ENCODE data around the gene CLEC3B. TPM values are rescaled to one million over a fixed set of nuclear protein-coding genes. Genes with fewer than 3 reads are reported as not detected.

The CLEC3B gene
- total RNA-seq, 3 donors from 2014 or later: 18.3 to 479 (median 55.7) TPM

DNA sequence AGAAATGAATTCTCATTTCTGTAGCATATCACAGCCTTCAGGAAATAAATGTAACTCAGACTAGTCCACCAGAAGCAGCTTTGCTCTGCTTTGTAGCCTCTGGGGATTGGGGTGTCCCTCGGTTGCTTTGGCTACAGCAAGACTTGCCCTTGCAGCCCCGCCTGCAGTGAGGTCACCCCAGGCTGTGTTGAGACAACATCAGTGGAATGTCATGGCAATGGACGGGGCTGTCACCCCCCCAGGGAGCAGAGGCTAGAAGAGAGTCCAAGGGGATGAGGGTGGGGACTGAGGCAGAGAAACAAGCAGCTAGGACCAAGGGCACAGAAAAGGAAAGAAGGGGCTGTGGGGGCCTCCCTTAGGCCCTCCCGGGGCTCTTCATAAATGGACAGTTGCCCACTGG is 854 bp downstream of the CLEC3B start:
- no peaks in the 10 kb centered on the region for H3K36me3 ChIP-seq
- TF ChIP-seq POLR2AphosphoS5 (IDR thresholded peaks at IDR 0.05) (peak in 2 of 3 donors; percentile 38 to 67), POLR2A (IDR thresholded peaks at IDR 0.05) (no peak)
- TF ChIP-seq, protein P1, sequence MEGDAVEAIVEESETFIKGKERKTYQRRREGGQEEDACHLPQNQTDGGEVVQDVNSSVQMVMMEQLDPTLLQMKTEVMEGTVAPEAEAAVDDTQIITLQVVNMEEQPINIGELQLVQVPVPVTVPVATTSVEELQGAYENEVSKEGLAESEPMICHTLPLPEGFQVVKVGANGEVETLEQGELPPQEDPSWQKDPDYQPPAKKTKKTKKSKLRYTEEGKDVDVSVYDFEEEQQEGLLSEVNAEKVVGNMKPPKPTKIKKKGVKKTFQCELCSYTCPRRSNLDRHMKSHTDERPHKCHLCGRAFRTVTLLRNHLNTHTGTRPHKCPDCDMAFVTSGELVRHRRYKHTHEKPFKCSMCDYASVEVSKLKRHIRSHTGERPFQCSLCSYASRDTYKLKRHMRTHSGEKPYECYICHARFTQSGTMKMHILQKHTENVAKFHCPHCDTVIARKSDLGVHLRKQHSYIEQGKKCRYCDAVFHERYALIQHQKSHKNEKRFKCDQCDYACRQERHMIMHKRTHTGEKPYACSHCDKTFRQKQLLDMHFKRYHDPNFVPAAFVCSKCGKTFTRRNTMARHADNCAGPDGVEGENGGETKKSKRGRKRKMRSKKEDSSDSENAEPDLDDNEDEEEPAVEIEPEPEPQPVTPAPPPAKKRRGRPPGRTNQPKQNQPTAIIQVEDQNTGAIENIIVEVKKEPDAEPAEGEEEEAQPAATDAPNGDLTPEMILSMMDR (IDR thresholded peaks at IDR 0.05): no peak
- peaks cover 6 to 8% of the 10 kb centered on the region in 2 donors for H3K4me1 ChIP-seq
- no peaks in the 10 kb centered on the region for H3K9me3 ChIP-seq
- no peak for DNase-seq (ENCODE audit: low spot score in 2 of 2)
- H3K27ac ChIP-seq: peak overlapping the region; percentile 2 to 80
- peak overlapping the region in 2 of 3 donors; percentile 15 to 36 for H3K4me3 ChIP-seq
- intact Hi-C loops (cut with DNase I; ENCODE audit: low total_unique reads): no loop called here
- no peaks in the 10 kb centered on the region for H3K27me3 ChIP-seq

DNA sequence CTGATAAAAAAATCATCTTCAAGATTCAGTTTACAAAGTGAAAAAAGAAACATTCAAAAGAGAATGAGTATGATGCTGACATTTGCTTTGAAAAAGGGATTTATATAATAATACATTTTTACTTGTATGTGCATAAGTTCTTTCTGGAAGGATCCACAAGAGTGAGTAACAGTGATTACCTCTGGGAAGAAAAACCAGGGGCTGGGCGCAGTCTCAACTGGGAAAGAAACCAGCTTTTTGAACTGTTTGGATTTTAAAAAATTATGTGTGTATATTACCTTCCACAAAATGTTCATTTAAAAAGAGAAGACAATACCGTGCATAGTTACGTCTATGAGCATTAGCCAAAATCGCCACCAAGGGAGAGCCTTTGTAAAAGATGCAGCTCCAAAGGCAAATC is 1.3 kb downstream of the CLEC3B start:
- peak overlapping the region in 1 of 3 donors; percentile 36 for H3K4me3 ChIP-seq
- no peaks in the 10 kb centered on the region for H3K36me3 ChIP-seq
- peak overlapping the region; percentile 2 to 80 for H3K27ac ChIP-seq
- peaks cover 6 to 8% of the 10 kb centered on the region in 2 donors for H3K4me1 ChIP-seq
- no peak for TF ChIP-seq POLR2A (IDR thresholded peaks at IDR 0.05)
- TF ChIP-seq POLR2AphosphoS5 (IDR thresholded peaks at IDR 0.05): no peak
- TF ChIP-seq, protein P1 (IDR thresholded peaks at IDR 0.05): no peak
- H3K27me3 ChIP-seq: no peaks in the 10 kb centered on the region
- no peak for DNase-seq (ENCODE audit: low spot score in 2 of 2)
- intact Hi-C loops (cut with DNase I; ENCODE audit: low total_unique reads): no loop called here
- no peaks in the 10 kb centered on the region for H3K9me3 ChIP-seq

DNA sequence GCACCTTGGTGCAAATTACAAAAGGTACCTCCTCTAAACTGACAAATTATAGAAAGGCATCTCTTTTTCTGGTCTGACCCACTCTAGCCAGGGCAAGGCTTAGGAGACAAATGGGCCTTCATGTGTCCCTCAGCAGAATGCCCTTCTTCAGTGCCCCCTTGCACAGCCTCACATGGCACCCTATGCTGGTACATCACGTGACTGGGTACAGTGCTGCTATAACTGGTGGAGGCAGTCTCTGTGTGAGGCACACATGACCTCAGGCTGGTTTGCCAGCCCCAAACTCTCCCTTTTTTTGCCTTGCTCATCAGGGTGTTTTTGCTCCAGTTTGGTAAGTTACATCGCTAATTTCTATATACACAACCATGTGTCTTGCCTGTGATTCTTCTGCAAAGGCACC is 3.1 kb downstream of the CLEC3B start:
- H3K27me3 ChIP-seq: no peaks in the 10 kb centered on the region
- no peak for DNase-seq (ENCODE audit: low spot score in 2 of 2)
- no peaks in the 10 kb centered on the region for H3K9me3 ChIP-seq
- TF ChIP-seq, protein P1 (IDR thresholded peaks at IDR 0.05): no peak
- no peak for TF ChIP-seq POLR2AphosphoS5 (IDR thresholded peaks at IDR 0.05)
- intact Hi-C loops (cut with DNase I; ENCODE audit: low total_unique reads): no loop called here
- H3K4me3 ChIP-seq: no peak overlapping the region
- no peaks in the 10 kb centered on the region for H3K36me3 ChIP-seq
- H3K27ac ChIP-seq: peak overlapping the region in 1 of 2 donors; percentile 48
- H3K4me1 ChIP-seq: peaks cover 6 to 8% of the 10 kb centered on the region in 2 donors

DNA sequence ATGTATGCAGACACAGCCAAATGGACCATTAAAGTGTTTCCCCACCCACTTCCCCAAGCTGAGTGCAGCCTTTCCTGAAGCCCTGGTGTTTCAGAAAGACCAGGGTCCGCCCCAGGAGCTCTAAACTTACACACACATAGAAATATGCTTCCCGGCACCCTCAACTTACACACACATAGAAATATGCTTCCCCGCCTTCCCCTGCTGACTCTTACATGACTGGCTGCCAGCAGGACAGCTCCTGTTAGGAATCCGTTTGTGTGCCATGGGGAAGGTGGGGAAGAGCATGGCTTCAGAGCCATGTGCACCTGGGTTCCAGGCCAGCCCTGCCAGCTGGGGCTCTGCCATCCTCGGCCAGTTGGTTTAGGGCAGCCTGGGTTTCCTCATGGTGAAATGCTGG is 3.6 kb downstream of the CLEC3B start:
- Histone ChIP-seq H3K36me3 (no peaks in the 10 kb centered on the region), H3K4me3 (no peak overlapping the region), H3K4me1 (peaks cover 6 to 8% of the 10 kb centered on the region in 2 donors), H3K9me3 (no peaks in the 10 kb centered on the region), H3K27me3 (no peaks in the 10 kb centered on the region), H3K27ac (peak overlapping the region in 1 of 2 donors; percentile 52)
- DNase-seq (ENCODE audit: low spot score in 2 of 2): no peak
- intact Hi-C loops (cut with DNase I; ENCODE audit: low total_unique reads): loop anchor here (10.0 kb wide), 1 partner anchor 465 kb away; no protein-coding TSS in a partner anchor
- no peak for TF ChIP-seq POLR2AphosphoS5 (IDR thresholded peaks at IDR 0.05)
- TF ChIP-seq, protein P1 (IDR thresholded peaks at IDR 0.05): no peak
- TF ChIP-seq POLR2A (IDR thresholded peaks at IDR 0.05): no peak

DNA sequence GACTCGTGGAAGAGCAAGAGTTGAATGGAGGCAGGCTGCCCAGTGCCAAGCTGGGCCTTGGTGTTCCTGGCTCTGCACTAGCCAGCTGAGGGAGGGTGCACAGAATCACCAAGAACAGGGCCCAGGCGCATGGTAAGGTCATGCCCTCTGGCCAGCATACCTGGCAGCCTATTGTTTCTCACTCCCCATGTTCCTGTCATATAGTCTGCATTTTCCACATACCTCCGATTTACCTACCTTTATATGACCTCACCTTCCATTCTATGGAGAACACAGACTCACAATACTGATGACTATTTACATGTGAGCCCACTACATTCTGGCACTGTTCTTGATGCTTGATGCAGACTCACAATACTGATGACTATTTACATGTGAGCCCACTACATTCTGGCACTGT is 5.4 kb downstream of the CLEC3B start:
- no peak overlapping the region for H3K27ac ChIP-seq

More for the DNA sequence above, 5.4 kb downstream of the CLEC3B start:
- no peaks in the 10 kb centered on the region for H3K4me1 ChIP-seq
- H3K4me3 ChIP-seq: no peak overlapping the region
- H3K27me3 ChIP-seq: peaks cover 0 to under 1% of the 10 kb centered on the region in 2 donors
- TF ChIP-seq POLR2A (IDR thresholded peaks at IDR 0.05) (no peak), POLR2AphosphoS5 (IDR thresholded peaks at IDR 0.05) (no peak)
- TF ChIP-seq, protein P1 (IDR thresholded peaks at IDR 0.05): no peak
- no peaks in the 10 kb centered on the region for H3K9me3 ChIP-seq
- no peak for DNase-seq (ENCODE audit: low spot score in 2 of 2)
- no peaks in the 10 kb centered on the region for H3K36me3 ChIP-seq
- intact Hi-C loops (cut with DNase I; ENCODE audit: low total_unique reads): loop anchor here (10.0 kb wide), 1 partner anchor 463 kb away; no protein-coding TSS in a partner anchor

All from breast epithelium (tissue), 4 donors.